ENCODE data around the gene ANKRD31.

Gene ANKRD31

DNA sequence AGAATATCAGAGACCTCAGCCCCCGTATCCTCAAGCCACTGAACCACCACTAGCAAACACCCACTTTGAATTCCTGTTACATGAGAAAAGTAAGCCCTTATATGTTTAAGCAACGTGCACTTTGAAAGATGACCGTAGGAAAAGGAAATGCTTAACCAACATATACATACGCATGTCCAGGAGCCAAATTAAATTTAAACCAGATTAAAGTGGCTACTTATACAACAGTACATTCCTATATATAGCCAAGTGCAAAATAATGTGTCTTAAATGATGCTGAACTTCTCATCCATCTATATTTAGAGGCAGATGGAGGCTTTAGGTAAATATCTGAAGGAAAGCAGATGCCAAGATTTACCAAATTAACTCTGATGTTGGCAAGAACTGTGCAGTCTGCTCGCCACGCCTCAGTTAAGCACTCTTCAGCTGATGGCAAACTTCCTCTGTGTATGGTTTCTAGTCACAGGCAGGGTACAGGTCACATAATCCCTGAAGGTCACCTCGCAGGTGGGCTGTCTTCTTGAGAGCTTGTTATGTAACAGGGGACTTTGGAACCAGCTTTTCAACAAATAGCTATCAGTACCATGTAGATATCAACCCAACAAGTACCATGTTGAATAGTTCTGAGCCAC is 192.9 kb downstream of the ANKRD31 start:
- DNase-seq (ENCODE audit: extremely low read depth in 1 of 2, low read depth in 1 of 2): no peak

GRCh38 chr5:75042522-75042921 is 194.2 kb downstream of the ANKRD31 start:
- DNase-seq (ENCODE audit: extremely low read depth in 1 of 2, low read depth in 1 of 2): no peak

GRCh38 chr5:75040973-75041372 is 195.7 kb downstream of the ANKRD31 start:
- DNase-seq (ENCODE audit: extremely low read depth in 1 of 2, low read depth in 1 of 2): no peak

DNA sequence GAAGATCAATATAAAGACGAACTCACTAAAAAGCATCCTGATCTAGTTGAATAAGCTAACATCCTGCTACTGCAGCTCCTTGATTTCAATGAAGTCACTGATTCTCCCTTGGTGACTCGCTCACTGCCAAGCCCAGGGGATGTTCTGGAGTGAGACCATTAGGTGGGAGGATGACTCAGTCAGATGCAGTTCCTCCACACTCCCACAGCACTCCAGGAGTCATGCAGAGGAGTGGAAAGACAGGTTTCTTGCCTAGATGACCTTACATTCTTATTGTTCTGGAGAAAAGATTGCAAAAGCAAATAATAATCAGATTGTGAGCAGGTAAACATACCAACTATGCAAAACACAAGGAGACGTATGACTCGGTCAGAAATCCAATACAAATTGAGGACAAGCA is 199.6 kb downstream of the ANKRD31 start:
- DNase-seq (ENCODE audit: extremely low read depth in 1 of 2, low read depth in 1 of 2): no peak

- no peak for DNase-seq (ENCODE audit: extremely low read depth in 1 of 2, low read depth in 1 of 2)
Observed at GRCh38 chr5:75034137-75034739, 202.4 kb downstream of the ANKRD31 start.

GRCh38 chr5:75031366-75031765 is 205.3 kb downstream of the ANKRD31 start:
- no peak for DNase-seq (ENCODE audit: extremely low read depth in 1 of 2, low read depth in 1 of 2)

GRCh38 chr5:75028090-75028489 is 208.6 kb downstream of the ANKRD31 start:
- no peak for DNase-seq (ENCODE audit: extremely low read depth in 1 of 2, low read depth in 1 of 2)

GRCh38 chr5:75023368-75024159 is 213.1 kb downstream of the ANKRD31 start:
- no peak for DNase-seq (ENCODE audit: extremely low read depth in 1 of 2, low read depth in 1 of 2)

- DNase-seq (ENCODE audit: extremely low read depth in 1 of 2, low read depth in 1 of 2): no peak
Observed at GRCh38 chr5:75021800-75022199, 214.9 kb downstream of the ANKRD31 start.

GRCh38 chr5:75021219-75021618 is 215.5 kb downstream of the ANKRD31 start:
- no peak for DNase-seq (ENCODE audit: extremely low read depth in 1 of 2, low read depth in 1 of 2)

DNA sequence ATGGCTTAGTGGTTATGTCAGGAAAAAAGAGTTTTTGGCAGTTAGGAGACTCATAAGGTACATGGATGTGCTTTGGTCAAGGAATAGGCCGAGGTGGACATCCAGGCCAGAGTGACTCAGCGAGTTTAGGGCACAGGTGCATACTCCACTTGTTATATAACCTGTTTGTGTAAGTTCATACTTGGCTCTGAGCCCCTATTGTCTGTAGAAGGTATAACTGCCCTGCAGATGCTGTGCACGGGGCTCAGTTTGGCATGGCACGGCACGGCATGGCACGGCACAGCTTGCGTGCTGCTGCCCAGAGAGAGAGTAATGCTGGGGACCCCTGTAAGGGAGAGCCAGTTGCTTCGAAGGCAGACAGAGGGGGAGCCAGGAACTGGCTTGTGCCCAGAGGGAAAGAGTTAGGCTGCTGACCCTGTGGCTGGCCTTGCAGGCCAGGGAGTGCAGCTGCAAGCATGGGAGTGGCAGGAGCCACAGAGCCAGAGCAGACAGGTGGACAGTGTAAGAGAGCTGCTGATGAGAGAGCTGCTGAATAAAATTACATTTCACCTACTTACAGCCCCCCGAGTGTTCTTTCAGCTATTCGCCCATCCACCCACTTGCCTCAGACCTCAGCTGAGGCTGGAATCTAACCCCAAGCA is 216.5 kb downstream of the ANKRD31 start:
- DNase-seq (ENCODE audit: extremely low read depth in 1 of 2, low read depth in 1 of 2): no peak

DNA sequence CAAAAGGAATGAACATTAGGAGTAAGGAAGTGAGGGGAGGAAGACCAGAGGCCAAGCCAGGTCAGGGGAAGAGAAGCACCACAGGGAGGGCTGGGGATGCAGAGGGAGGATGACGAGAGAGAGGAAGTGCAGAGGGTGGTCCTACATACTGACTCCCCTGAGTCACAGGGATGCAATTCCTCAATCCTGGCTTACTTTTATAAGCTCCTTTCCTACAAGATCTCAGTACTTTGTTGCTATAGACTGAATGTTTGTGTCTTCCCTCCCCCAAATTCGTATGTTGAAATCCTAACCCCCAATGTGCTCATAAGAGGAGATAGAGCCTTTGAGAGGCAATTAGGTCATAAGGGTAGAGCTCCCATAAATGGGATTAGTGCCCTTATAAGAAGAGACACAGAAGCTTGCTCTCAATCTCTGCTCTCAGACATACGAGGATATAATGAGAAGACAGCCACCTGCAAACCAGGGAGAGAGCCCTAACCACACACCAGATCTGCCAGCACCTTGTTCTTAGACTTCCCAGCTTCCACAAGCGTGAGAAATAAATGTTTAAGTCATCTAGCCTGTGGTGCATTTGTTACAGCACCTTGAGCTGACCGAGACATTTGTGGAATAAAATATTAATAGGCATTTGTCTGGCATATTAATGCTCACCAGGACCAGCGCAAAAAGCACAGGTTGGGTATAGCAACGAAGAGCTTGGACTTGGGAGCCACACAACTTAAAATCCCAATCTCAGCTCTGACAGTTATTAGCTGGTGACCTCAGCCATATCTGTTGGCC is 217.7 kb downstream of the ANKRD31 start:
- DNase-seq (ENCODE audit: extremely low read depth in 1 of 2, low read depth in 1 of 2): no peak
